Measurements from ENCODE around the gene DCHS2.
"Not testable (repeated sequence)": the region's sequence is repeated elsewhere in the genome, so short reads cannot be mapped to it uniquely, and the experiment has no call there.

The DCHS2 gene

GRCh38 chr4:154218051-154218450 lies 273.5 kb downstream of the DCHS2 start:
- no peak for DNase-seq (ENCODE audit: low read depth, low spot score)

GRCh38 chr4:154217384-154217783 lies 274.2 kb downstream of the DCHS2 start:
- not testable (repeated sequence) for DNase-seq (ENCODE audit: low read depth, low spot score)

- no peak for DNase-seq (ENCODE audit: low read depth, low spot score)
Observed at GRCh38 chr4:154211506-154211905, 280.1 kb downstream of the DCHS2 start.

- no peak for DNase-seq (ENCODE audit: low read depth, low spot score)
Observed at GRCh38 chr4:154208424-154208823, 283.2 kb downstream of the DCHS2 start.

- DNase-seq (ENCODE audit: low read depth, low spot score), result no peak
Observed at GRCh38 chr4:154205471-154205870, 286.1 kb downstream of the DCHS2 start.

- no peak for DNase-seq (ENCODE audit: low read depth, low spot score)
Observed at GRCh38 chr4:154194649-154195048, 296.9 kb downstream of the DCHS2 start.

- no peak for DNase-seq (ENCODE audit: low read depth, low spot score)
Observed at GRCh38 chr4:154192585-154192984, 299.0 kb downstream of the DCHS2 start.

- no peak for DNase-seq (ENCODE audit: low read depth, low spot score)
Observed at GRCh38 chr4:154189346-154189745, 302.3 kb downstream of the DCHS2 start.

- no peak for DNase-seq (ENCODE audit: low read depth, low spot score)
Observed at GRCh38 chr4:154186888-154187287, 304.7 kb downstream of the DCHS2 start.

- no peak for DNase-seq (ENCODE audit: low read depth, low spot score)
Observed at GRCh38 chr4:154186035-154186434, 305.6 kb downstream of the DCHS2 start.

- no peak for DNase-seq (ENCODE audit: low read depth, low spot score)
Observed at GRCh38 chr4:154184238-154184637, 307.4 kb downstream of the DCHS2 start.

GRCh38 chr4:154183264-154183663 lies 308.3 kb downstream of the DCHS2 start:
- DNase-seq (ENCODE audit: low read depth, low spot score), result no peak

Data from brain pericyte (primary cell).